Fibroblast of pulmonary artery (primary cell): ENCODE results near the gene MMRN2.

Source experiments
- DNase-seq: peaks from one replicate; pipeline ENCODE4 v3.0.0-alpha.2; 2010; ENCODE audit warnings: low read depth
- H3K4me3 ChIP-seq: replicated peaks from 2 replicates; pipeline ENCODE4 v1.5.1; 2011; ENCODE audit warnings: low read depth, mild to moderate bottlenecking, control low read depth, low read length, moderate library complexity
- CTCF ChIP-seq: IDR thresholded peaks from 2 replicates; pipeline ENCODE4 v1.5.1; 2011; ENCODE audit warnings: mild to moderate bottlenecking, control low read depth, low read length, inconsistent platforms; ENCODE audit errors: missing control alignments

MMRN2 gene

GRCh38 chr10:86968271-86968993 lies 11.0 kb upstream of the MMRN2 start, which contains the start of gene ADIRF:
ADIRF (plus strand) TSS chr10:86968482; CDS start chr10:86968545, 63 bp downstream.
- no peak for TF ChIP-seq CTCF
- H3K4me3 ChIP-seq = no peak within 1 kb of the TSS
- DNase-seq = no peak

GRCh38 chr10:86967481-86967941 lies 10.1 kb upstream of the MMRN2 start:
- no peak overlapping the region for H3K4me3 ChIP-seq
- DNase-seq = no peak

GRCh38 chr10:86965986-86966654 lies 8.7 kb upstream of the MMRN2 start:
- TF ChIP-seq CTCF = no peak
- no peak overlapping the region for H3K4me3 ChIP-seq
- DNase-seq = no peak

More at GRCh38 chr10:86967481-86967941, 10.1 kb upstream of the MMRN2 start:
- TF ChIP-seq CTCF = no peak

- H3K4me3 ChIP-seq = no peak overlapping the region
- no peak for TF ChIP-seq CTCF
- DNase-seq = no peak
Observed at GRCh38 chr10:86964847-86965190, 7.4 kb upstream of the MMRN2 start.

- no peak for TF ChIP-seq CTCF
- no peak for DNase-seq
- no peak overlapping the region for H3K4me3 ChIP-seq
Observed at GRCh38 chr10:86964061-86964846, 6.8 kb upstream of the MMRN2 start.

GRCh38 chr10:86963341-86963919 lies 6.0 kb upstream of the MMRN2 start:
- no peak for DNase-seq
- no peak overlapping the region for H3K4me3 ChIP-seq
- TF ChIP-seq CTCF = no peak
